Neutrophil (primary cell): ENCODE results near the gene SCMH1.
"Not testable (repeated sequence)": the region's sequence is repeated elsewhere in the genome, so short reads cannot be mapped to it uniquely, and the experiment has no call there.

Experiments
- H3K27ac ChIP-seq: fragments of 200-600 bp; sonication (generic); 2 replicates; pipeline ENCODE4 v1.5.1; 2016; ENCODE audit warnings: mild to moderate bottlenecking, moderate library complexity
- H3K27me3 ChIP-seq: fragments of 200-600 bp; sonication (generic); 2 replicates; pipeline ENCODE4 v1.6.0; 2016; ENCODE audit warnings: mild to moderate bottlenecking
- H3K36me3 ChIP-seq: fragments of 200-600 bp; sonication (generic); 2 replicates; pipeline ENCODE4 v1.5.1; 2017
- H3K4me1 ChIP-seq, 2 experiments: fragments of 200-600 bp in 1 of 2; sonication (generic) in 1 of 2; 1 replicate in 1 of 2; 2 replicates in 1 of 2; pipeline versions ENCODE4 v1.5.1 to v1.6.1; 2013 to 2016; ENCODE audit warnings: low read depth in 1 of 2, low read length in 1 of 2, mild to moderate bottlenecking in 1 of 2, moderate library complexity in 1 of 2; ENCODE audit not compliant: control insufficient read depth in 1 of 2, insufficient read depth in 1 of 2
- H3K4me3 ChIP-seq, 2 experiments: fragments of 200-600 bp in 1 of 2; sonication (generic) in 1 of 2; 1 replicate in 1 of 2; 2 replicates in 1 of 2; pipeline ENCODE4 v1.5.1; 2013 to 2016; ENCODE audit warnings: low read depth in 1 of 2, low read length in 1 of 2, mild to moderate bottlenecking in 1 of 2, moderate library complexity in 1 of 2
- H3K9me3 ChIP-seq: fragments of 200-600 bp; sonication (generic); 2 replicates; pipeline ENCODE4 v1.5.1; 2016
- TF ChIP-seq, protein P1 (sequence below): fragments of 200-600 bp; sonication (generic); IDR thresholded peaks from 2 replicates; pipeline ENCODE4 v1.5.1; 2016; ENCODE audit warnings: antibody characterized with exemption

SCMH1 gene

DNA sequence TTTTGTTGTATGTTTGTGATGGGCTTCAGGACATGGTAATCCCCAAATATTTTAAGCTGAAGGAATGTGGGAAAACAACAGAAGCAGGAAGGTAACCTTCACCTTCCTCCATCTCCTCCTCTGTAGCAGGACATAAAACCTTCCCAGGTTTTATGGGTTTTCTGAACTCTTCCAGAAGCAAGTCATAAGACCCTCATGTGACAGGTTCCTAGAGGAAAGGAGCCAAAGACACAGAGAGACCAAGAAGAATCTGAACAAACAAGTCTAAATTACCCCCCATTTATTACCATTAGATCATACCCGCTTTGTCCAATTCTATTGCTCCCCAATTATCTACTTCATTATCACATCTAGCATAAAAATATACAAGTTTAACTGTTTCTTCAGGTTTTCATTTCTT is 28.8 kb downstream of the SCMH1 start:
- Histone ChIP-seq H3K4me3 (no peak overlapping the region), H3K27me3 (no peaks in the 10 kb centered on the region), H3K9me3 (no peaks in the 10 kb centered on the region), H3K27ac (no peak overlapping the region), H3K4me1 (no peaks in the 10 kb centered on the region), H3K36me3 (no peaks in the 10 kb centered on the region)
- TF ChIP-seq, protein P1, sequence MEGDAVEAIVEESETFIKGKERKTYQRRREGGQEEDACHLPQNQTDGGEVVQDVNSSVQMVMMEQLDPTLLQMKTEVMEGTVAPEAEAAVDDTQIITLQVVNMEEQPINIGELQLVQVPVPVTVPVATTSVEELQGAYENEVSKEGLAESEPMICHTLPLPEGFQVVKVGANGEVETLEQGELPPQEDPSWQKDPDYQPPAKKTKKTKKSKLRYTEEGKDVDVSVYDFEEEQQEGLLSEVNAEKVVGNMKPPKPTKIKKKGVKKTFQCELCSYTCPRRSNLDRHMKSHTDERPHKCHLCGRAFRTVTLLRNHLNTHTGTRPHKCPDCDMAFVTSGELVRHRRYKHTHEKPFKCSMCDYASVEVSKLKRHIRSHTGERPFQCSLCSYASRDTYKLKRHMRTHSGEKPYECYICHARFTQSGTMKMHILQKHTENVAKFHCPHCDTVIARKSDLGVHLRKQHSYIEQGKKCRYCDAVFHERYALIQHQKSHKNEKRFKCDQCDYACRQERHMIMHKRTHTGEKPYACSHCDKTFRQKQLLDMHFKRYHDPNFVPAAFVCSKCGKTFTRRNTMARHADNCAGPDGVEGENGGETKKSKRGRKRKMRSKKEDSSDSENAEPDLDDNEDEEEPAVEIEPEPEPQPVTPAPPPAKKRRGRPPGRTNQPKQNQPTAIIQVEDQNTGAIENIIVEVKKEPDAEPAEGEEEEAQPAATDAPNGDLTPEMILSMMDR = no peak

DNA sequence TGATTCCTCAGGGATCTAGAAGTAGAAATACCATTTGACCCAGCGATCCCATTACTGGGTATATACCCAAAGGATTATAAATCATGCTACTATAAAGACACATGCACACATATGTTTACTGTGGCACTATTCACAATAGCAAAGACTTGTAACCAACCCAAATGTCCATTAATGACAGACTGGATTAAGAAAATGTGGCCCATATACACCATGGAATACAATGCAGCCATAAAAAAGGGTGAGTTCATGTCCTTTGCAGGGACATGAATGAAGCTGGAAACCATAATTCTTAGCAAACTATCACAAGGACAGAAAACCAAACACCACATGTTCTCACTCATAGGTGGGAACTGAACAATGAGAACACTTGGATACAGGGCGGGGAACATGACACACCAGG is 30.5 kb downstream of the SCMH1 start:
- not testable (repeated sequence) for H3K9me3 ChIP-seq, H3K27ac ChIP-seq, H3K4me3 ChIP-seq, H3K4me1 ChIP-seq, H3K27me3 ChIP-seq, H3K36me3 ChIP-seq

DNA sequence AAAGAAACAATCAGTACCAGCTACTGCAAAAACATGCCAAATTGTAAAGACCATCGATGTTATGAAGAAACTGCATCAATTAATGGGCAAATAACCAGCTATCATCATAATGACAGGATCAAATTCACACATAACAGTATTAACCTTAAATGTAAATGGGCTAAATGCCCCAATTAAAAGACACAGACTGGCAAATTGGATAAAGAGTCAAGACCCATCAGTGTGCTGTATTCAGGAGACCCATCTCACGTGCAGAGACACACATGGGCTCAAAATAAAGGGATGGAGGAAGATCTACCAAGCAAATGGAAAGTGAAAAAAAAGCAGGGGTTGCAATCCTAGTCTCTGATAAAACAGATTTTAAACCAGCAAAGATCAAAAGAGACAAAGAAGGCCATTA is 35.1 kb downstream of the SCMH1 start:
- H3K36me3 ChIP-seq, H3K4me1 ChIP-seq, H3K27me3 ChIP-seq, H3K4me3 ChIP-seq, H3K9me3 ChIP-seq, H3K27ac ChIP-seq: not testable (repeated sequence)

DNA sequence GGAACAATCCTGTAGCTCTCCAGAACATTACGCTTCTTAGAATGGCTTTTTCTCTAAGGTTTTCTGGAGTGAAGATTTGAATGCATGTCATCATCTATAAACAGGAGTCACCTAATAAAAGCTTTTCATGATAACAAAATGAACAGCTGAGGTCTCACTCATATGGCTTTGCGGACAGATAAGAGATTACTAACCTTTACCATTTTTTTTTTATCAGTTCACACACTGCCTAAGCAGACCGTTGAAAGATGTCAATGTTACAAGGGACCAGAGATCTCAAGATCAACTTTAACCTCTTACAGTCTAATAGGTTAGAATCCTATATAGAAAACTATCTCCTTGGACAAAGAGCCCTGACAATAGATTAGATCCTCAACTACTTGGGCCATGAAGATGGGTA is 41.4 kb downstream of the SCMH1 start:
- H3K4me1 ChIP-seq = no peaks in the 10 kb centered on the region
- TF ChIP-seq, protein P1 = no peak
- no peaks in the 10 kb centered on the region for H3K36me3 ChIP-seq
- no peaks in the 10 kb centered on the region for H3K27me3 ChIP-seq
- H3K4me3 ChIP-seq = no peak overlapping the region
- H3K9me3 ChIP-seq = no peaks in the 10 kb centered on the region
- H3K27ac ChIP-seq = no peak overlapping the region

DNA sequence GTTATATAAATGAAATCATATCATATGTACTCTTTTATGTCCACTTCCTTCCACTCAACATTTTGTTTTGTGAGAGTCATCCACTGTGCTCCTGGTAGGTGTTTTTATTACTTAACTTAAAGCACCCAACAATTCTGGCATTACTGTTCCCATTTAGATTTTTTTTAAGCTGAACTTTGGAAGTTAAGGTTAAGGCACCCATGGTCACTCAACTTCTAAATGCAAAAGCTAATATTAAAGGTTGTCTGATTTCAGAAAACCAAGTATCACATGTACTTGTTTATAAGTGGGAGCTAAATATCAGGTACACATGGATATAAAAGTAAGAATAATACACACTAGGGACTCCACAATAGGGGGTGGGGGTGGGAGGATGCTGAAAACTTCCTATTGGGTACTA is 42.7 kb downstream of the SCMH1 start:
- no peaks in the 10 kb centered on the region for H3K4me1 ChIP-seq
- H3K4me3 ChIP-seq = no peak overlapping the region
- H3K27me3 ChIP-seq = no peaks in the 10 kb centered on the region
- TF ChIP-seq, protein P1 = no peak
- H3K27ac ChIP-seq = no peak overlapping the region
- H3K36me3 ChIP-seq = no peaks in the 10 kb centered on the region
- H3K9me3 ChIP-seq = no peaks in the 10 kb centered on the region

DNA sequence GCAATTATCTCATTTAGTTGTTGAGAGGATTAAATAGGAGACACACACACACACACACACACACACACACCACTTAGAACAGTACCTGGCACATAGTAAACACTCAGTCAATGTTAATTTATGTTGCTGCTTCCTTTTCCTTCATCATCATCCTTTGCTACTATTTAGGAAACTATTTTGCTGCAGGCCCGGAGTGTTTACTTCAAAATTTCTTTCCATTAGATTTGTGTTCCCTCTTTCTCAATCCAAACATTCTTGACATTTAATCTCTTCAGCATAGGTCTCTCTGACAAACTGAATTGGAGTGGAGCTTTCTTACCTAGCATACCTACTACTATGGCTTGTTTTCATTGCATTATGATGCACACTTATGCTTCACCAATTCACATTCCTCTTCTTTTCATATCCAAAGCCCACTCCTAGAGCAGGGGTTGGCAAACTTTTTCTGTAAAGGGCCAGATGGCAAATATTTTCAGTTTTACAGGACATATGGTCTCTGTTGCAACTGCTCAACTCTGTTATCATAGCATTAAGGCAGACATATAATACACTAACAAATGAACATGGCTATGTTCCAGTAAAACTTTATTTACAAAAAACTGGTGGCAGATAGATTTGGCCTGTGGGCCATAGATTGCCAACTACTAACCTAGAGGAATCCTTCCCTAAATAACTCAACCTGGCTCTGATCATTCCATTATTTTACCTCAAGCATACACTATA is 49.5 kb downstream of the SCMH1 start:
- Histone ChIP-seq H3K9me3 (no peaks in the 10 kb centered on the region), H3K36me3 (no peaks in the 10 kb centered on the region), H3K4me3 (no peak overlapping the region), H3K27me3 (no peaks in the 10 kb centered on the region), H3K4me1 (no peaks in the 10 kb centered on the region), H3K27ac (no peak overlapping the region)
- TF ChIP-seq, protein P1 = no peak

DNA sequence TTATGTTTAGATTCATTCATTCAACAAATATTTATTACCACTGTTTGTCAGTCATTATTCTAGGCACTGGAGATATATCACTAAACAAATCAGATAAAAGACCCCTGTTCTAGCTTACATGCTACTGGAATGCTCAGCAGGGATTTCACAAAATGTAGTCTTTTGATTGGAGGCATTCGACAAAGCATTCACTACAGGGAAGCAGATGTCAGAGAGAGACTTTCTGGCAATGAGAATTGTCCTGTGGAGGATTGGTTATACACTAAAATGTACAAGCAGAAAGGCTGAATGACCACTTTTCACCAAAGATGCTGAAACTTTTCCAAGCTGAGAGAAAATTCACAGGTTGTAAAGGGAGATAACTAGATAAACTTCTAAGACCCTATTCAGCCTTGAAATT is 57.7 kb downstream of the SCMH1 start:
- H3K36me3 ChIP-seq = no peaks in the 10 kb centered on the region
- H3K27me3 ChIP-seq = no peaks in the 10 kb centered on the region
- H3K9me3 ChIP-seq = no peaks in the 10 kb centered on the region
- H3K4me3 ChIP-seq = no peak overlapping the region
- TF ChIP-seq, protein P1 = no peak
- no peaks in the 10 kb centered on the region for H3K4me1 ChIP-seq
- H3K27ac ChIP-seq = no peak overlapping the region

DNA sequence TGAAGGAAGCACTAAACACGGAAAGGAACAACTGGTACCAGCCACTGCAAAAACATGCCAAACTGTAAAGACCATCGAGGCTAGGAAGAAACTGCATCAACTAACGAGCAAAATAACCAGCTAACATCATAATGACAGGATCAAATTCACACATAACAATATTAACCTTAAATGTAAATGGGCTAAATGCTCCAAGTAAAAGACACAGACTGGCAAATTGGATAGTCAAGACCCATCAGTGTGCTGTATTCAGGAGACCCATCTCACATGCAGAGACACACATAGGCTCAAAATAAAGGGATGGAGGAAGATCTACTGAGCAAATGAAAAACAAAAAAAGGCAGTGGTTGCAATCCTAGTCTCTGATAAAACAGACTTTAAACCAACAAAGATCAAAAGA is 63.9 kb downstream of the SCMH1 start:
- H3K4me1 ChIP-seq, H3K9me3 ChIP-seq, H3K36me3 ChIP-seq, H3K27me3 ChIP-seq, H3K27ac ChIP-seq, H3K4me3 ChIP-seq: not testable (repeated sequence)
